Measurements from ENCODE around the gene DHCR7.

The DHCR7 gene

DNA sequence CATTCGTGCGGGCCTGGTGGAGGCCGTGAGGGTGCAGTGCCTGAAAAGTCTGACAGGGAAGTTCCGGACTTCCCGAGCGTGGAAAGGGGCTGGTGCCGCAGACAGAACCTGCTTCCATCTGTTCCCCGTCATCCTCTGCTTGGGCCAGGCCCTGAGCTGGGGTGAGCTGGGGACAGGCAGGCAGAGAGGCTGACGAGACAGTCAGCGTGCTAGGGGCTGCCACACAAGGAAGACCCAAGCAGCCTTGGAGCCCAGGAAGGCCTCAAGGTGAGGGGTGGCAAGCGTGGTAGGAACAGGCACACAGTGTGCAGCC lies 30.3 kb upstream of the DHCR7 start:
- in situ Hi-C loops (cut with MboI; ENCODE audit: low pct_unique_long_range_greater_than_20kb, low sequenced_read_pairs, unreplicated experiment), result no loop called here

DNA sequence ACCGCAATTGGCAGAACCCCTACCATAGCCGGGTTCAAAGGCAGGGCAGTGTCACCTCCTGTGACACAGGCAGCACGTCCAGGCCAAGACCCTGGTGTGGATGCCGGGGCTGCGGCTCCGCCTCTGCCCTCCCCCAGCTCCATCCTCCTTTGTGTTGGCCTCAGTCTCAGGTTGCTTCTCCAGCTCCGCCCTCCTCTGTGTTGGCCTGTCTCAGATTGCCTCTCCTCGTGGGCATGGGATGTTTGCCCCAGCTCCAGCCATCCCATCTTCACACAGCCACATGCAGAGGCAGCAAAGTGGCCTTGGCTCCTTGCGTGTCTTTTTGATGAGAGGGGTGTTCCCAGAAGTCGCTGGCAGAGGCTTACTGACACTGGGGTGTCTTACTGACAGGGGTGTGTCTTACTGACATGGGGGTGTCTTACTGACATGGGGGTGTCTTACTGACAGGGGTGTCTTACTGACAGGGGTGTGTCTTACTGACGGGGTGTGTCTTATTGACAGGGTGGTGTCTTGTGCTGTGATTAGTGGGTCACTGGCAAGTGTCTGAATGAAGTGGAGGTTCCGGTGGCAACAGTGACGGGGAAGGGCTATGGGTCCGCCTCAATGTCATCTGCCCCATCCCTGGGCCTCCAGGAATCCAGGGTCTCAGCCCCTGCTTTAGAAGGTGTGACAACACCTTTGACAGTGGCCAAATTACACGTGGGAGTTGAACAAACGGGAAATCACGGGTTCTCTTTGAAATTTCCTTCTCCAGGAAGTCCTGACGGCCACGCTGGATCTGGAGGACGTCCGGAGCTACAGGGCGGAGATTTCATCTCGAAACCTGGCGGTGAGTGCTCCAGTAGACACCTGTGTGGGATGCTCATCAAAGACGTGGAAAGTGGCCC lies 29.7 kb upstream of the DHCR7 start:
- TF ChIP-seq, protein P1, sequence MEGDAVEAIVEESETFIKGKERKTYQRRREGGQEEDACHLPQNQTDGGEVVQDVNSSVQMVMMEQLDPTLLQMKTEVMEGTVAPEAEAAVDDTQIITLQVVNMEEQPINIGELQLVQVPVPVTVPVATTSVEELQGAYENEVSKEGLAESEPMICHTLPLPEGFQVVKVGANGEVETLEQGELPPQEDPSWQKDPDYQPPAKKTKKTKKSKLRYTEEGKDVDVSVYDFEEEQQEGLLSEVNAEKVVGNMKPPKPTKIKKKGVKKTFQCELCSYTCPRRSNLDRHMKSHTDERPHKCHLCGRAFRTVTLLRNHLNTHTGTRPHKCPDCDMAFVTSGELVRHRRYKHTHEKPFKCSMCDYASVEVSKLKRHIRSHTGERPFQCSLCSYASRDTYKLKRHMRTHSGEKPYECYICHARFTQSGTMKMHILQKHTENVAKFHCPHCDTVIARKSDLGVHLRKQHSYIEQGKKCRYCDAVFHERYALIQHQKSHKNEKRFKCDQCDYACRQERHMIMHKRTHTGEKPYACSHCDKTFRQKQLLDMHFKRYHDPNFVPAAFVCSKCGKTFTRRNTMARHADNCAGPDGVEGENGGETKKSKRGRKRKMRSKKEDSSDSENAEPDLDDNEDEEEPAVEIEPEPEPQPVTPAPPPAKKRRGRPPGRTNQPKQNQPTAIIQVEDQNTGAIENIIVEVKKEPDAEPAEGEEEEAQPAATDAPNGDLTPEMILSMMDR (IDR thresholded peaks at IDR 0.05; ENCODE audit: extremely low read depth, insufficient read depth, missing control alignments), result no peak
- in situ Hi-C loops (cut with MboI; ENCODE audit: low pct_unique_long_range_greater_than_20kb, low sequenced_read_pairs, unreplicated experiment), result no loop called here
- DNase-seq (ENCODE audit: low spot score), result no peak

More for the DNA sequence above, 30.3 kb upstream of the DHCR7 start:
- DNase-seq (ENCODE audit: low spot score), result no peak
- TF ChIP-seq, protein P1 (IDR thresholded peaks at IDR 0.05; ENCODE audit: extremely low read depth, insufficient read depth, missing control alignments), result no peak

DNA sequence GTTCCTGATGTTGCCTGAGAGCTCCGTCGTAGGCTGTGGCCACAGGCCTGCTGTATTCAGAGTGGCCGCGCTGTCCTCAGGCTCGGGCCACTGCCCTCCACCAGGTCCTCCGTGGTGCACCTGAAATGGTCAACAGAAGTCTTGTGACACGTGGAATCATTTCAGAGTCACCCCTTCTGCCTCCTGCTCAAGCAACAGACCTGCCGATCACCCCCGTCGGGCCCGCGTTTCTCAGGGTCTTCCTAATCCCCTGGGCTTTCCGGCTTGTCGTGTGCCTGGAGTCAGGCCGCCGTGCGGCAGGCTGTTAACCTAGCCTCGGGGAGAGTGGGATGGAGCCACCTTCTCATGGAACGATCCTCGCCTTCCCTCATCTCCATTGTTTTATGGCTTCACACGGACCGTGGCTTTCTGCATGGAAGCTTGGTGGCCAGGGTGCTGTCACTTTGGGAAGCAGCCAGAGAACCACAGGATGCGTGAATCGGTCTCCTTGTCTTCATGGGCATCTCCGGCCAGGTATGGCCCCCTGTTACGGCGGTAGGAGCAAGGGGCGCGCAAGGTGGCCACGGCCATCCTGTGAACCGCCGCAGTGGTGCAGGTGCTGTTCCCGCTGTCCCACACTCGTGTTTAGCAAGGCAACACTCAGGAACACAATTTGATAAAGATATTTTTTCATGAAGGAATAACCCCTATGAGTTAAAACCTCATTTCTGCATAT lies 28.9 kb upstream of the DHCR7 start:
- in situ Hi-C loops (cut with MboI; ENCODE audit: low pct_unique_long_range_greater_than_20kb, low sequenced_read_pairs, unreplicated experiment), result no loop called here
- TF ChIP-seq, protein P1 (IDR thresholded peaks at IDR 0.05; ENCODE audit: extremely low read depth, insufficient read depth, missing control alignments), result no peak
- no peak for DNase-seq (ENCODE audit: low spot score)

DNA sequence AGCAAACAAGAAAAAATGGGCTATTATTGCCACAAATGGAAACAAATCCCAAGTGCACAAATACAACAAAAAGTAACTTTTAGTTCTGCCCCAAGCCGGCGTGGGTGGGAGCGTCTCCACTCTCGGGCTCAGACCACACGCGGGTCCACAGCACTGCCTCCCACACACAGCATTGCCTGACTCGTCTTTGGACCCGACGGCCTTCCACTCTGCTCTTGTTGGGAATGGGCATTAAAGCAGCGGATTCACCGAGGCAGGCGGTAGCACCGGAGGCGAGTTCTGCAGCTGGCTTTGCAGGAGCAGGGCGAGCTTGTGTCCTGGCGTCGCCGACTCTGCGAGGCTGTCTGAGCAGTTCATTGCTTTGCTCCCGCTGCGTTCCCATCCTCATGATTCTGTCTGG lies 27.8 kb upstream of the DHCR7 start:
- TF ChIP-seq, protein P1 (IDR thresholded peaks at IDR 0.05; ENCODE audit: extremely low read depth, insufficient read depth, missing control alignments), result no peak
- DNase-seq (ENCODE audit: low spot score), result no peak
- in situ Hi-C loops (cut with MboI; ENCODE audit: low pct_unique_long_range_greater_than_20kb, low sequenced_read_pairs, unreplicated experiment), result no loop called here

DNA sequence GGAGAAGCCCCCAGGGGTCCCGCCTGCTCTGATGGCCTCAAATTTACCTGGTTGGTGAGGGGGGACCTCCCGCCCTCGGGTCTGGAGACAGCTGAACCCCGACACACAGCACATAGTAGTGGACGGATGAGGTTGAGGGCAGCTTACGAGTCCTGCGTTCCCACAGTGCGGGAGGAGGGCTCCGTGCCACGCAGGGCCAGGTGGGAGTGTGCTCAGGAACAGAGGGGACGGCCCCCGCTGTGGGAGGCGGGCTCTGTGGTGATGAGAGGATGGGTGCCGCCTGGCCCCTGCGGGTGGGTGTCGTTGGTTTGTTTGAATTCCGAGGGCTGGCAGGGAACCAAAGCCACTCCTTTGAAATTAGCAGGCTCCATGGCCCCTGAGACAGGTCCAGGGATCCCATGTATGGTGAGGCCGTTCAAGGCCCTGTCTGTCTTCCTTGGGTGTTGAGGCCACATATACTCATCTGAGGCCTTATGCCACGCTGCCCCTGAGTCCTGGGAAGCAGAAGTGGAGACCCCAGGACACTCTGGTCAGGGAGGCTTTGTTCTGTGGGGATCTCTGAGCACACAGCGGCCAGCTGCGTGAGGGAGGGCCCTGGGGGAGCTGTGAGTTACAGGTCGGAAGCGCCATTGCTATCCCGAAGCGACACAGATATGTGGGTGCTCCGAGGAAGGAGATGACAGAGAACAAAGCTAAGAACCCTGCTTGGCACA lies 26.7 kb upstream of the DHCR7 start:
- TF ChIP-seq, protein P1 (IDR thresholded peaks at IDR 0.05; ENCODE audit: extremely low read depth, insufficient read depth, missing control alignments), result no peak
- DNase-seq (ENCODE audit: low spot score), result no peak
- in situ Hi-C loops (cut with MboI; ENCODE audit: low pct_unique_long_range_greater_than_20kb, low sequenced_read_pairs, unreplicated experiment), result no loop called here

DNA sequence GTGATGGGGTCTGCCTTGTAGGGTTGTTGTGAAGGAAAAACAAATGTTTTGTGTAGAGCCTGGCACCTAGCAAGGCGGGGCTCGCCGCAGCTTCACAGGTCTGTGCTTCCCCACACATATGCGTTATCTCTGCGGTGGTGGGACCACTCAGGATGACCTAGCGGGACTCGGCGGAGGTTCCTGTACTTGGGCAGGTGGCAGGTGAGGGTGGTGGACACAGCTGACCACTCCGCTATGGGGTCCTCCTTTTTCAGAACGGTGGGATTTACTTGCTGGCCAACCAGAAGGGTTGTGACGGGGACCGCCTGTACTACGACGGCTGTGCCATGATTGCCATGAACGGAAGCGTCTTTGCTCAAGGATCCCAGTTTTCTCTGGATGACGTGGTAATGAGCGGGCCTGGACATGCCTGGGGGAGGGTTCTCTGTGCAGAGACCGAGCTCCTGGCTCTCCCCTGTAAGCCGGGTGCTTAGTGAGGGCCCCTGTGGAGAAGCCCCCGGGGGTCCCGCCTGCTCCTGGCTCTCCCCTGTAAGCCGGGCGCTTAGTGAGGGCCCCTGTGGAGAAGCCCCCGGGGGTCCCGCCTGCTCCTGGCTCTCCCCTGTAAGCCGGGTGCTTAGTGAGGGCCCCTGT lies 26.1 kb upstream of the DHCR7 start:
- TF ChIP-seq, protein P1 (IDR thresholded peaks at IDR 0.05; ENCODE audit: extremely low read depth, insufficient read depth, missing control alignments), result no peak
- DNase-seq (ENCODE audit: low spot score), result no peak
- in situ Hi-C loops (cut with MboI; ENCODE audit: low pct_unique_long_range_greater_than_20kb, low sequenced_read_pairs, unreplicated experiment), result no loop called here

All from GM13977 (cell line).